GM23338 (cell line): ENCODE data around the gene C5orf34.

Experiments used
- ETS1 ChIP-seq: IDR thresholded peaks from 2 replicates; pipeline ENCODE4 v1.6.1; 2016; ENCODE audit warnings: antibody characterized with exemption
- TF ChIP-seq, protein P1 (sequence below), 2 experiments: fragments of 200-600 bp in 1 of 2; sonication (generic) in 1 of 2; conservative IDR thresholded peaks; 2 replicates each; pipeline versions ENCODE4 v1.5.1 to v1.6.1; 2016 to 2017; ENCODE audit warnings: antibody characterized with exemption in 2 of 2, low read depth in 2 of 2, mild to moderate bottlenecking in 2 of 2, moderate library complexity in 1 of 2

GRCh38 chr5:43523662-43524072 is 8.7 kb upstream of the C5orf34 start:
- TF ChIP-seq, protein P1, sequence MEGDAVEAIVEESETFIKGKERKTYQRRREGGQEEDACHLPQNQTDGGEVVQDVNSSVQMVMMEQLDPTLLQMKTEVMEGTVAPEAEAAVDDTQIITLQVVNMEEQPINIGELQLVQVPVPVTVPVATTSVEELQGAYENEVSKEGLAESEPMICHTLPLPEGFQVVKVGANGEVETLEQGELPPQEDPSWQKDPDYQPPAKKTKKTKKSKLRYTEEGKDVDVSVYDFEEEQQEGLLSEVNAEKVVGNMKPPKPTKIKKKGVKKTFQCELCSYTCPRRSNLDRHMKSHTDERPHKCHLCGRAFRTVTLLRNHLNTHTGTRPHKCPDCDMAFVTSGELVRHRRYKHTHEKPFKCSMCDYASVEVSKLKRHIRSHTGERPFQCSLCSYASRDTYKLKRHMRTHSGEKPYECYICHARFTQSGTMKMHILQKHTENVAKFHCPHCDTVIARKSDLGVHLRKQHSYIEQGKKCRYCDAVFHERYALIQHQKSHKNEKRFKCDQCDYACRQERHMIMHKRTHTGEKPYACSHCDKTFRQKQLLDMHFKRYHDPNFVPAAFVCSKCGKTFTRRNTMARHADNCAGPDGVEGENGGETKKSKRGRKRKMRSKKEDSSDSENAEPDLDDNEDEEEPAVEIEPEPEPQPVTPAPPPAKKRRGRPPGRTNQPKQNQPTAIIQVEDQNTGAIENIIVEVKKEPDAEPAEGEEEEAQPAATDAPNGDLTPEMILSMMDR (conservative IDR thresholded peaks at IDR 0.05; ENCODE audit: low read depth in 2 of 2), result no peak
- no peak for TF ChIP-seq ETS1
